ENCODE results near the gene MTNR1A.
"Not testable (repeated sequence)": the region's sequence is repeated elsewhere in the genome, so short reads cannot be mapped to it uniquely, and the experiment has no call there.

The MTNR1A gene

DNA sequence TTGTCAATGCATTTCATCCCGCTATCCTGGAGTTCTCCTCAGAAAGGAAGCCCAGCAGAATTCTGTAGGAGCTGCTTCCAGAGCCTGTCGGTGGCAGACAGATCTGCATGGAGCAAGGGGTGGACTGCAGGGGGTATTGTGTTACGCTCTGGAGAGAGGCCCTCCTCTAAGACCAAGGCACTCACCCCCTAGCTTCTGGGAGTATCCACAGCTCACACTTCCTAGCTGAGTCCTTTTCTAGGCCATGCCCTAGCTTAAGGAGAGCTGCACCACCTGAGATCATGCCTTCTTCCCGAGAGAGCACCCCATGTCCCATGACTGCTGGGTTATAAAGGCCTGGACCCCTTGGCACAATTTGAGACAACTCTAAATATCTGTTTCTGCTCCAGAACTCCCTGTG lies 39.1 kb downstream of the MTNR1A start:
- Histone ChIP-seq H3K27me3 (ENCODE audit: insufficient read depth, low read depth, severe bottlenecking) (peaks cover 94% of the 10 kb centered on the region), H3K36me3 (no peaks in the 10 kb centered on the region), H3K27ac (no peak overlapping the region), H3K4me3 (ENCODE audit: low read depth, low read length) (no peak overlapping the region), H3K9me3 (ENCODE audit: severe bottlenecking) (peaks cover 8% of the 10 kb centered on the region)
- TF ChIP-seq, protein P1, sequence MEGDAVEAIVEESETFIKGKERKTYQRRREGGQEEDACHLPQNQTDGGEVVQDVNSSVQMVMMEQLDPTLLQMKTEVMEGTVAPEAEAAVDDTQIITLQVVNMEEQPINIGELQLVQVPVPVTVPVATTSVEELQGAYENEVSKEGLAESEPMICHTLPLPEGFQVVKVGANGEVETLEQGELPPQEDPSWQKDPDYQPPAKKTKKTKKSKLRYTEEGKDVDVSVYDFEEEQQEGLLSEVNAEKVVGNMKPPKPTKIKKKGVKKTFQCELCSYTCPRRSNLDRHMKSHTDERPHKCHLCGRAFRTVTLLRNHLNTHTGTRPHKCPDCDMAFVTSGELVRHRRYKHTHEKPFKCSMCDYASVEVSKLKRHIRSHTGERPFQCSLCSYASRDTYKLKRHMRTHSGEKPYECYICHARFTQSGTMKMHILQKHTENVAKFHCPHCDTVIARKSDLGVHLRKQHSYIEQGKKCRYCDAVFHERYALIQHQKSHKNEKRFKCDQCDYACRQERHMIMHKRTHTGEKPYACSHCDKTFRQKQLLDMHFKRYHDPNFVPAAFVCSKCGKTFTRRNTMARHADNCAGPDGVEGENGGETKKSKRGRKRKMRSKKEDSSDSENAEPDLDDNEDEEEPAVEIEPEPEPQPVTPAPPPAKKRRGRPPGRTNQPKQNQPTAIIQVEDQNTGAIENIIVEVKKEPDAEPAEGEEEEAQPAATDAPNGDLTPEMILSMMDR (IDR thresholded peaks at IDR 0.05; ENCODE audit: low read depth, low read length): no peak
- DNase-seq: no peak

DNA sequence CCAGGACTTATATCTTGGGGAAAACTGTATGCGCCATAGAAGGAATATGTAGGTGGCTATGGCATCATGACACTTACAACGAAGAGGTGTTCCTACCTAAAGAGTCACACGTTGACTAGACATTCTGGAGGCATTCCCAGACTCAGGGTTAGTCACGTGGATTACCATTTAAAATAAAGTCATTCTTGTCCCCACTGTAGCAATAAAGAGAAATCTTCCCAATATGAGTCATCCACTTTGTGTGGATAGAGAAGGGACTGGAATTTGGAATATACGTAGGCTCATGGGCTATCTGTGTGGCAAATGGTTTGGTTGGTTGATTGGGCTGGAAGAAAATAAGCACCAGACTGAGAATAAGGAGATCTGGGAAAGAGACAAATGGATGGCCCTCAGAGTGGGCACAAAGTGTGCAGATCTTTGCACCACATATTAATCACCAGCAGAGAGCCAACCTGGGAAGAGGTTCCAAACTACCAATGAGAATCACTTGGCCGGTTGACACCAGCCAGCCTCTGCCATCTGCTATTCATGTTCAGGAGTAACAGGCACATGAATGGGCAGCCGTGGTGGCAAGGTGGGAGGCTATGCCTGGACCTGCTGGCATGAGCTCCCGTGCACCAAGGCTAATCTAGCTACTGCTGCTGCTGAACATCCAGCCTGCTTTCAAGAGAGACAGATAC lies 41.0 kb downstream of the MTNR1A start:
- H3K27ac ChIP-seq: no peak overlapping the region
- DNase-seq: no peak
- peaks cover 8% of the 10 kb centered on the region for H3K9me3 ChIP-seq (ENCODE audit: severe bottlenecking)
- TF ChIP-seq, protein P1 (IDR thresholded peaks at IDR 0.05; ENCODE audit: low read depth, low read length): no peak
- peaks cover 92% of the 10 kb centered on the region for H3K27me3 ChIP-seq (ENCODE audit: insufficient read depth, low read depth, severe bottlenecking)
- H3K36me3 ChIP-seq: no peaks in the 10 kb centered on the region
- no peak overlapping the region for H3K4me3 ChIP-seq (ENCODE audit: low read depth, low read length)

DNA sequence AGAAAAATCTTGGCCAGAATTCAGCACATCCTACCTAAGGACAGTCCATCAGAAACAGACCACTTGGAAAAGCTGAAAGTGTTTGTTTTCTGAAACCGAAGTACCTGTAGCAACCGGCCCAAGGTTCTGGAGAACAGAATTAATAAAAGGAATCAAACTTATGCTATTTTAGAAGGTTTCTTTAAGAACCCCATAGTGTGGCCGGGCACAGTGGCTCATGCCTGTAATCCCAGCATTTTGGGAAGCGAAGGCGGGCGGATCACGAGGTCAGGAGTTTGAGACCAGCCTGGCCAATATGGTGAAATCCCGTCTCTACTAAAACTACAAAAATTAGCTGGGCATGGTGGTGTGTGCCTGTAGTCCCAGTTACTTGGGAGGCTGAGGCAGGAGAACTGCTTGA lies 50.6 kb downstream of the MTNR1A start:
- not testable (repeated sequence) for H3K4me3 ChIP-seq (ENCODE audit: low read depth, low read length); DNase-seq; H3K27ac ChIP-seq; H3K9me3 ChIP-seq (ENCODE audit: severe bottlenecking); H3K36me3 ChIP-seq
- H3K27me3 ChIP-seq (ENCODE audit: insufficient read depth, low read depth, severe bottlenecking): peaks cover 94% of the 10 kb centered on the region

DNA sequence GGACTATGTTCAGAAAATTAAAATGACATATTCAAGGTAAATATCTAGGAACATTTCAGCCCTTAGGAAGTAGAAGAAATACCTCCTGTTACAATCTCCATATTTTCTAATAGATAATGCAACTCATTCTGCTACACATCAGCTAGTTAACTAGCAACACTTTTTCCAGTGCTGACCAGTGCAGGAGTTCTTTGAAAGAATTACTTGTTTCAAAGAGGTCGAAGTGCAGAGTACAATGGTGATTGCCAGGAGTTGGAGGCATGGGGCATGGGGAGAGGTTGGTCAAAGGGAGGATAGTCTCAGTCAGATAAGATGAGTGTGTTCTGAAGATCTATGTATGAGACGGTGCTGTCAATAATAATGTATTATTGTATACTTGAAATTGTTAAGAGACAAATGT lies 53.1 kb downstream of the MTNR1A start:
- no peaks in the 10 kb centered on the region for H3K36me3 ChIP-seq
- TF ChIP-seq, protein P1 (IDR thresholded peaks at IDR 0.05; ENCODE audit: low read depth, low read length): no peak

DNA sequence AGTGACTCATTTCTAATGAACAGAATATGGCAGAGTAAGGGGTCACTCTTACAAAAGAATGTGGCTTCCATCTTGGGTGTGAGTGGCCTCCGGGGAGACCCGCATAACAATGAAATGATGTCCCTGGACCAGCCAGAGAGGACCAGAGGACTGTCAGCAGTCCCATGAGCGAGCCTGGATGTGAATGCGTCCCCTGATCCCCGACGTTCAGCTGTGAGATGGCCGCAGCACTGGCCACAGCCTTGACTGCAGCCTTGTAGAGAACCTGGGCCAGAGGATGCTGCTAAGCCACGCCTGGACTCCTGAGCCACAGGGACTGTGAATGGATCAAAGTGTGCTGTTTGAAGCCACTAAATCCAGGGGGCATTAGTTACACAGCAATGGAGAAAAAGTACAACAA lies 53.8 kb downstream of the MTNR1A start:
- DNase-seq: no peak
- peaks cover 93% of the 10 kb centered on the region for H3K27me3 ChIP-seq (ENCODE audit: insufficient read depth, low read depth, severe bottlenecking)
- H3K36me3 ChIP-seq: no peaks in the 10 kb centered on the region
- H3K9me3 ChIP-seq (ENCODE audit: severe bottlenecking): no peaks in the 10 kb centered on the region
- H3K4me3 ChIP-seq (ENCODE audit: low read depth, low read length): no peak overlapping the region
- H3K27ac ChIP-seq: no peak overlapping the region
- TF ChIP-seq, protein P1 (IDR thresholded peaks at IDR 0.05; ENCODE audit: low read depth, low read length): no peak

More for the DNA sequence above, 53.1 kb downstream of the MTNR1A start:
- no peak for DNase-seq
- H3K27ac ChIP-seq: no peak overlapping the region
- no peak overlapping the region for H3K4me3 ChIP-seq (ENCODE audit: low read depth, low read length)
- no peaks in the 10 kb centered on the region for H3K9me3 ChIP-seq (ENCODE audit: severe bottlenecking)
- peaks cover 93% of the 10 kb centered on the region for H3K27me3 ChIP-seq (ENCODE audit: insufficient read depth, low read depth, severe bottlenecking)

DNA sequence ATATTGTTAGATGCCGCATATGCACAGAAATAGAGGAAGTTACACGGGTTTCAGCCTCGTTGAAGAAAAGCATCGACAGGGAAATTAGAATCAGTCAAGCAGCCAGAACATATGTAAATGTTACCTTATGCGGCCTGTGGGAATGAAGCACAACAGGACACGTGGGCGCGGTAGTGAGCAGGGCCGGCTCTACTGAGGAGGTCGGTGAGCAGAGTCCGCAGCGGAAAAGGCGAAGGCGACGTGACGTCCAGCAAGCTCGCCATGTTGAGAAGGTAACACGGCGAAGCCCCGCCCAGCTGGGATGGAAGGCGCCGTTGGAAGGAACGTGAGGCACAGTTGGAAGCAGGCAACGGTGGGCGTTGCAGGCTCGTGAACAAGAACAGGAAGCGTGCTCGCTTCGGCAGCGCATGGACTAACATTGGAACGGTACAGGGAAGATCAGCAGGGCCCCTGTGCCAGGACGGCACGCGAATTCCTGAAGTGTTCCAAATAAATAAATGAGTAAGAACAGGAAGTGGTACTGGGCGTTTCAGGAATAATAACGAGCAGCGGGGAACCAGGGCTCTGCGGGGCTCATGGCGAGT lies 54.6 kb downstream of the MTNR1A start:
- Histone ChIP-seq H3K27ac (no peak overlapping the region), H3K27me3 (ENCODE audit: insufficient read depth, low read depth, severe bottlenecking) (peaks cover 90% of the 10 kb centered on the region), H3K36me3 (no peaks in the 10 kb centered on the region), H3K9me3 (ENCODE audit: severe bottlenecking) (no peaks in the 10 kb centered on the region), H3K4me3 (ENCODE audit: low read depth, low read length) (no peak overlapping the region)
- DNase-seq: no peak
- TF ChIP-seq, protein P1 (IDR thresholded peaks at IDR 0.05; ENCODE audit: low read depth, low read length): no peak
